ENCODE measurements around the gene PDE3A.

DNA sequence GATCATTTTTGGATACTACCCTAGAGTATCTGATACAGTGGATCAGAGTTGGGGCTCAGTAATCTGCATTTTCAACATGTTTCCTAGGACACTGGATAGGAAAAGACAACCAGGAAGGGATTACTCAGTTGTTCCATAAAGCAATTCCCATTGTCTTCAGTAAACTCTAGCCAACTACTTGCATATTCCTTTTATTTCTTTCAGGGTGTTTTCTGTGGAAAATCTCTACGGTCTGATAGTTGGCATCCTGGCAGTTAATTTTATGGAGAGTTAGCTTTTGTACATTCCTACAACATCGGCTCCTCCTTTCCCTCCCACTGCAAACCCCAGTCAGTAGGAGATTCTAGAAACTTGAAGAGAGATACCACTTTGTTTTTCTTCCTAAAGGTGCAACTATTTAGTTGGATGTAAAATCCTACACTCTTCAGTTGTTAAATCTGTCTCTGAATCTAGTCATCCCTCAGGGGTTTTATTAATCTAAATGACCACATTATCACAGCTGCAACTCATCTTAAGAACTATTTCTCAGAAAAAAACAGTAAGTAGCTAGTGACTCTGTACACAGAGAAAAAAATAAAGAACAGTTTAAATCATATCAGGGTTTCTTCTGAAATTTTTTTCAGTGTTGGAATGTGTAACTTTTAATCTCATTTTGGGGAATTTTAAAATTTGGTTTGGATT is 103.9 kb downstream of the PDE3A start:
- TF ChIP-seq, protein P1, sequence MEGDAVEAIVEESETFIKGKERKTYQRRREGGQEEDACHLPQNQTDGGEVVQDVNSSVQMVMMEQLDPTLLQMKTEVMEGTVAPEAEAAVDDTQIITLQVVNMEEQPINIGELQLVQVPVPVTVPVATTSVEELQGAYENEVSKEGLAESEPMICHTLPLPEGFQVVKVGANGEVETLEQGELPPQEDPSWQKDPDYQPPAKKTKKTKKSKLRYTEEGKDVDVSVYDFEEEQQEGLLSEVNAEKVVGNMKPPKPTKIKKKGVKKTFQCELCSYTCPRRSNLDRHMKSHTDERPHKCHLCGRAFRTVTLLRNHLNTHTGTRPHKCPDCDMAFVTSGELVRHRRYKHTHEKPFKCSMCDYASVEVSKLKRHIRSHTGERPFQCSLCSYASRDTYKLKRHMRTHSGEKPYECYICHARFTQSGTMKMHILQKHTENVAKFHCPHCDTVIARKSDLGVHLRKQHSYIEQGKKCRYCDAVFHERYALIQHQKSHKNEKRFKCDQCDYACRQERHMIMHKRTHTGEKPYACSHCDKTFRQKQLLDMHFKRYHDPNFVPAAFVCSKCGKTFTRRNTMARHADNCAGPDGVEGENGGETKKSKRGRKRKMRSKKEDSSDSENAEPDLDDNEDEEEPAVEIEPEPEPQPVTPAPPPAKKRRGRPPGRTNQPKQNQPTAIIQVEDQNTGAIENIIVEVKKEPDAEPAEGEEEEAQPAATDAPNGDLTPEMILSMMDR (conservative IDR thresholded peaks at IDR 0.05; ENCODE audit: low read length): no peak
- TF ChIP-seq EZH2phosphoT487 (IDR thresholded peaks at IDR 0.05; ENCODE audit: borderline replicate concordance, low read depth, low read length): no peak
